HG02852 (cell line): ENCODE measurements around the gene ADAMTS5.

Source experiments
- ATAC-seq: cut with Tn5 transposase; IDR thresholded peaks from one replicate; pipeline ENCODE4 v1.9.1; 2021; ENCODE audit warnings: mild to moderate bottlenecking, moderate library complexity; ENCODE audit not compliant: unreplicated experiment

The ADAMTS5 gene

GRCh38 chr21:26967062-26967913, at the start of gene ADAMTS5:
Gene ADAMTS5 (minus strand): TSS chr21:26967088. CDS start chr21:26966391, 697 bp downstream.
- no peak for ATAC-seq

GRCh38 chr21:27001526-27001925, 34.6 kb upstream of the ADAMTS5 start:
- ATAC-seq = no peak

- no peak for ATAC-seq
These were observed 16.7 kb upstream of the ADAMTS5 start for GRCh38 chr21:26983576-26983975.

GRCh38 chr21:26982767-26983166, 15.9 kb upstream of the ADAMTS5 start:
- no peak for ATAC-seq

GRCh38 chr21:26977746-26978145, 10.9 kb upstream of the ADAMTS5 start:
- no peak for ATAC-seq

GRCh38 chr21:26973226-26973625, 6.3 kb upstream of the ADAMTS5 start:
- no peak for ATAC-seq

- ATAC-seq = no peak
These were observed 5.3 kb upstream of the ADAMTS5 start for GRCh38 chr21:26972192-26972591.

GRCh38 chr21:26969971-26970725, 3.3 kb upstream of the ADAMTS5 start:
- ATAC-seq = no peak

- no peak for ATAC-seq
These were observed 233 bp downstream of the ADAMTS5 start for GRCh38 chr21:26966649-26967061.

- no peak for ATAC-seq
These were observed 844 bp downstream of the ADAMTS5 start for GRCh38 chr21:26965907-26966581.

GRCh38 chr21:26965040-26965906, 1.6 kb downstream of the ADAMTS5 start:
- ATAC-seq = no peak

GRCh38 chr21:26964170-26964778, 2.6 kb downstream of the ADAMTS5 start:
- no peak for ATAC-seq

GRCh38 chr21:26962621-26963181, 4.2 kb downstream of the ADAMTS5 start:
- no peak for ATAC-seq

GRCh38 chr21:26961698-26962097, 5.2 kb downstream of the ADAMTS5 start:
- no peak for ATAC-seq

GRCh38 chr21:26958788-26959187, 8.1 kb downstream of the ADAMTS5 start:
- no peak for ATAC-seq

GRCh38 chr21:26956813-26957212, 10.1 kb downstream of the ADAMTS5 start:
- no peak for ATAC-seq

GRCh38 chr21:26956216-26956615, 10.7 kb downstream of the ADAMTS5 start:
- ATAC-seq = no peak

GRCh38 chr21:26954662-26955121, 12.2 kb downstream of the ADAMTS5 start:
- no peak for ATAC-seq

- ATAC-seq = no peak
These were observed 14.4 kb downstream of the ADAMTS5 start for GRCh38 chr21:26952374-26953066.
